ENCODE results near the gene LIPC. TPM values are rescaled to one million over a fixed set of nuclear protein-coding genes. Genes with fewer than 3 reads are reported as not detected.

Gene LIPC
- total RNA-seq, 1 experiment from 2014 or later: 0.55 TPM

DNA sequence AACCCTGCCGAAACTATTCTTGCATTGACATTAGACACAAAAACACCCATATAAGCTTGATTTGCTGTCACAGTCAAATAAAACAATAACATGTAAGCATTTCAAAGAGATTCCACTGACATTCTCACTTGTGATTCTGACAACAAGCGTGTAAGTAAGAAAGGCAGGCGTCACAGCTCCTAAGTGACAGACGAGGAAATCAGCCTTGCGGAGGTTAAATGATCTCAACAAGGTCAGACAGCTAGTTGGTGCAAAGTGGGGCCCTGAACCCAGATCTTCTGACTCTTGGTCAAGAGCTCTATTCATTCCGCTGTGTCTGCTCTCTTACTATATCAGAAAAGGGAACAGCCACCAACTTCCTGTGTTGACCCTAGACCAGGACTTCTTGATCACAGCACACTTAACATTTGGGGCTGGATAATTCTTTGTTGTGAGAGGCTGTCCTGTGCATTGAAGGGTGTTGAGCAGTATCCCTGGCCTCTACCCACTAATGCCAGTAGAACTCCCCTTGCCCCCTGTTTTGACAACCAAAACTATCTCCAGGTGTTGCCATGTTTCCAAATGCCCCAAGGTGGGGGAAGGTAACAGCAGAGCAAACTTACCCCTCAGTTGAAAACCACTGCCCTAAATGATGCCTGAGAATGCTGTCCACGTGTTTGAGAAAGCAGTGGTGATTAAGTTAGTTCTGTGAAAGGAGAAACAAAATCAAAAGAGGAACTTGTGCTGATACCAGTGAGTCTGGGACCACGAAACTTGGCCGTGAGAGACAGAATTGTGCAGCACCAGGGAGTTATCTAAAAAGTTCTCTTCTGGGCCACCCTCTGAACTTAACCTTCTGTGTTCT is 86.1 kb downstream of the LIPC start:
- DNase-seq (ENCODE audit: low spot score): no peak

DNA sequence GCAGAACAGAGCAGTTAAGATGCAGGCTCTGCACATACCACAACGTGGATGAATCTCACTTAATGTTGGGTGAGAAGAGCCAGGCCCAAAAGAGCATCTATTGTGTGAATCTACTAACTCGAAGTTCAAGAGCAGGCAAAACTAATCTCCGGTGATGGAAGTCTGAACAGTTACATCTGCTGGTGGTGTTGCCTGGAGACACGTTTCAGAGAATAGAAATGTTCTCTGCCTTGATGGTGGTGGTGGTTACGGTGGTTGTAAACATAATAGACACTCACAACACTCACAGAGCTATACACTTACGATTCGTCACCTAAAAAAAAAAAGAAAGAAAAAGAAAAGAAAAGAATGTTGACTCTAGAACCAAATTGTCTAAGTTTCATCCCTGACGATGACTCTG is 86.8 kb downstream of the LIPC start:
- no peak for DNase-seq (ENCODE audit: low spot score)

DNA sequence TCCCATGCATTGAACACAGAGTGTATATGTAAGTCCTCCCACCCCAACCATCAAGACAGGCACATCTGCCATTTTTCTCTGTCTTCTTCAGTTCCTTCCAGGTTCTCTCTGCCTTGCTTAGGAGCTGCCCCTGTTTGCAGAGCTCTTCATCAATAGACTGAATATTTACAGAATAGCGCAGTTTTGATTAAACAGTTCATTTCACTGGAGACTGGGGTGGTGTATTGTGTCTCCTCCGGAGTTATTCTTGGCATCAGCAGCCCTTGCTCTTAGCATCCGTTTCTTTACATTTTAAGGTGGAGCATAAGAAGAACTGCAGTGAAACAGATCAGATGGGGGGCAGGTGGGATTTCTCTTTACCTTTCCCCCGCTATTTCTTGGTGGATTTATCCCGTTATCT is 87.7 kb downstream of the LIPC start:
- DNase-seq (ENCODE audit: low spot score): no peak

DNA sequence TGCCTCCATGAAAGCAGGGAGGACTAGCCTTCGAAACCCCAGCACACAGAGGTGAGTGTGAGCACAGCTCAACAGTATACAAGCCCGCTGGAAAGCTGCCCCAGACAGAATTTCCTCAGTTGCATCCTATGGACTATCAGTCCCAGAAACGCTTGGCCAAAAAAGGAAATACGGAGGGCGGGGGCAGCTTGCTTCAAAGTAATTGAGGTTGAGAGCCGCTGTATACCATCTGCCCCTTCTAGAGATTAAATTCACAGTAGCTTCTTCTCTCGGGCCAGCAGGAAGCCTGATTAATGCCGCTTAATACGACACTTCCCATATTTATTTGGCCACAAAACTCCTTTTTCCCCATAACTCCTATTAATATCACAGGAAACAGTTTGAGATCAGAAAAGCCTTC is 88.7 kb downstream of the LIPC start:
- no peak for DNase-seq (ENCODE audit: low spot score)

- no peak for DNase-seq (ENCODE audit: low spot score)
These were observed 89.1 kb downstream of the LIPC start for GRCh38 chr15:58520936-58521292.

GRCh38 chr15:58521293-58521991 is 89.7 kb downstream of the LIPC start:
- peak; percentile 80 for DNase-seq (ENCODE audit: low spot score)

- DNase-seq (ENCODE audit: low spot score): no peak
These were observed 90.6 kb downstream of the LIPC start for GRCh38 chr15:58522391-58522790.

DNA sequence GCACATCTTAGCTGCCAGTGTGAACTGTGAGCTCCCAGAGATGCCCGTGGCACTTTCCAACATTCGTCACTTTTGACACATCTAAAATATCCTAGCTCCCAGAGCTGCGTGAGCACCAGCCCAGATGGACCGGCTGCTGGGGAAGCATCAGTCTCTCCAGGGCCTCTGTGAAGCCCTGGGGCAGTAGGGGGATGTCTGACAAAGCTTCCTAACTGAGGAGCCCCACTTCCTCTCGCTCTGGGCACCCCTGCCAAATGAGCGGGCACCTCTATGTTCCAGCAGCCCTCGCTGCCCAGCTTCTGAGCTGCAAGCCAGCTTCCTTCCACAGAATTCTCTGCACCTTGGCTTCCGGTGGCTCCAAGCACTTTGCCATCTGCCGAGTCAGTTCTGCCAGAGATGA is 91.1 kb downstream of the LIPC start:
- DNase-seq (ENCODE audit: low spot score): no peak

- DNase-seq (ENCODE audit: low spot score): no peak
These were observed 91.8 kb downstream of the LIPC start for GRCh38 chr15:58523634-58524033.

- DNase-seq (ENCODE audit: low spot score): no peak
These were observed 92.5 kb downstream of the LIPC start for GRCh38 chr15:58524247-58524646.

DNA sequence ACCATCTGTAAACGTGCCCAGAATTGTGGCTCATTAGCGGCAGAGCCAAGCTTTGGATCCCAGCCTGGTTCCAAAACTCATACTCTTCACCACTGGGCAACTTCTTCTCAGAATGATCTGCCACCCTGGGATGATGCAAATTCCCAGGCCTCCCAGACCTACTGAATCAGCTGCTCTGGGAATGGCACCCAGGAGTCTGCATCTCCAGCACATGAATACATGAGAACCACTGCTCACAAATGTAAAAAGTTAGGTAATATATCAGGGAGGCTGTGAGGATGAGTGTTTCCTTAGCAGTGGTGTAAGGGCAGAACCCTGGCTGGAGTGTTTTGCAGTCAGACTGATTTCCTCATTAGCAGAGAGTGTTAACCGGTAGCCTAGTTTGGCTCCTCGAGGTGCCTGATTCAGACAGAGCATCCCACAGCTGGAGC is 94.2 kb downstream of the LIPC start:
- no peak for DNase-seq (ENCODE audit: low spot score)

DNA sequence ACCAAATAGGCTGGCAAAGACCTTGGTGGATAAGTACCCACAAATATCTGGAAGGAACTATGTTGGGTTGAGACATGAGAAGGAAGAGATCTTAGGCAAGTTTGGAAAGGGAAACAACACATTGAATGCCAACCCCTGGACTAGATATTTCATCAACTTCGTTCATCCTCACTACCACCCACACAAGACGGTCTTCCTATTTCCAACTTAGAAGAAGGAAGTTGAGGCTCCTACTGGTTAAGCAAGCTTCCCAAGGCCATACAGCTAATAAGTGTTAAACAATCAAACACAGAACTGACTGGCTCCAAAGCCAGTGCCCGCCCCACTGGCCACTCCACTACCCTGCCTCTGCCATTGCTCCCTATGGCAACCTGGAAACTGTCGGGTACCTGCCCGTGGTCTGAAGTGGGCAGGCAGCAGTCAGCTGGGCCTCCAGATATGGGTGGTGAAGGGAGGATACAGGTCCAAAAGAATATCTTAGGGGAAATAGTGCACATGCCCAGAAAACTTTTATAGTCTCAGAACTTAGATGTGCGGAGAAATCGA is 94.9 kb downstream of the LIPC start:
- DNase-seq (ENCODE audit: low spot score): no peak

GRCh38 chr15:58527573-58528187 is 95.9 kb downstream of the LIPC start:
- no peak for DNase-seq (ENCODE audit: low spot score)

DNA sequence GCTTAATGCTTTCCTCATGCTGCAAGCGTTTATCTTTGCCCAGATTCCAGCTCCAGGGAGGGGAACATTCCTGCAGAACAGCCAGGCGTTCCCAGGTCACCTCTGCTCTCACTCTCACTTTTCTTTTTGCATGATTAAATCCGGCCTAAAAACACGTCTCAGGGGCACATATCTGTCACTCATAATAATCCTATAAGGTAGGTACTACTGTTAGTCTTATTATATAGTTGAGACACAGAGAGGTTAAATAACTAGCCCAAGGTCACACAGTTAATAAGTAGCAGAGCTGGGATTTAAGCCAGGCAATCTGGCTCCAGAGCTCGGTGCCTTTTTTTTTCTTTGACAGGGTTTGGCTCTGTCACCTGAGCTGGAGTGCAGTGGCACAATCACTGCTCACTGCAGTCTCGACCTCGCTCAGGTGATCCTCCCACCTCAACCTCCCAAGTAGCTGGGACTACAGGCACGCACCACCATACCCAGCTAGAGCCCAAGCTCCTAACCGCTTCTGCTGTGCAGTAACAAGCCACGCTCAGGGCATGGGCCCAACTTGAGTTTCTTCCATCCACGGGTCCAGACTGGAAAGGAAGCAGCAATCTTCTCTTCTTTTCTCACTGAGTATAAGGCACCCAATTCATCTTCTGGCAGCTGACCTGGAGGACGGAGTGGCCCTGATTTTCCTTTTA is 96.5 kb downstream of the LIPC start:
- no peak for DNase-seq (ENCODE audit: low spot score)

DNA sequence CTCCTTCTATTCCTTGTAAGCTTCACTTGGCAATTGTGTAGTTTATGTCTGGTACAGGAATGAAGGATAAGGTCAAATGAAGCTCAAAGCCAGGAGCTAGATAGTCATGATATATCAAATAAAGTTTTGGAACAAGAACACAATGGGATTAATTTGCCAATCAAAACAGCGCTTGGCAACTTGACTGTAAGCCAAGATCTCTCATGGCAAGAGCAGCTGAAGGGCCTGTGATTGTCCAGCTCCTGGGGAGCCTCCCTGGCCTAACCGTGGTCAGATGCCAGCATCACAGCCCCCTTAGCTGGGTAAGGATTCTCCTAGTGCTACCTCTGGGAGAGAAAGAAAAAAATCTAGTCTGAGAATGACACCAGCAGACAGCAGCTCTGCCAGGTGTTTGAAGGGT is 97.2 kb downstream of the LIPC start:
- DNase-seq (ENCODE audit: low spot score): no peak

- DNase-seq (ENCODE audit: low spot score): no peak
These were observed 98.3 kb downstream of the LIPC start for GRCh38 chr15:58530056-58530590.

DNA sequence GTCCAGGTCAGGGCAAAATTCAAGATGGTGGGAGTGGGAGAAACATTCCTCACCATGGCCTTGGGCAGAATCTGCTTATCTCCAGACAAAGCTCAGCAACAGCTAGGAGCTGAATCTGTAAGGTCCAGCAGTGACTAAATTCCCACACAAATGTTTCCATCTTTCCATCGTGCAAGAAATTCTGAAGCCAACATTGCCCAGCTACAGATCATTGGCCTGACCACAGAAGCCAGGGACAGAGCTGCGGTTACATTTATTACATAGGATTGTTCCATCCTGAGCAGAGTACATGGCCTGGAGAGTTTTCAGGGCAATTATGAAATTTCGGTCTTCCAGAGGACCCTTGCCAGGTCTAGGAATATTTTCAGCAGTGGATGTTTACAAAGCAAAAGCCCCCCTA is 100.3 kb downstream of the LIPC start:
- DNase-seq (ENCODE audit: low spot score): no peak

DNA sequence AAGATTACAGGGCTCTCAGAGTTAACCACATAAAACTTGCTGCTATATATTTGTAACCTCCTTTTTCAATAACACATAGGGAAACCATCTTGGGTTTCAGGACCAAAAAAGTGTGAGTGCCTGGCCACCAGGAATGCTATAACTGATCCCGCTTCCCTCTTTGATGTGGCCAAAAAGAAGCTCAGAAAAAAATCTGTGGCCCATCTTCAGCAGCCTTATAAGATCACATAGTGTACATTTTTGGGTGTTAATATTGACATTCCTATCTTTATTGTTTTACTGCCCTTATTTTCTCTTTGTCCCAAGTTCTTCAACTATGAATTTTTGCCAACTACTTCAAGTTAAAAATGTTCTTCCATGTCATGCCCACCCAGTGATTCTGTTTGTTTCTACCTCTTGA is 102.8 kb downstream of the LIPC start:
- DNase-seq (ENCODE audit: low spot score): no peak

DNA sequence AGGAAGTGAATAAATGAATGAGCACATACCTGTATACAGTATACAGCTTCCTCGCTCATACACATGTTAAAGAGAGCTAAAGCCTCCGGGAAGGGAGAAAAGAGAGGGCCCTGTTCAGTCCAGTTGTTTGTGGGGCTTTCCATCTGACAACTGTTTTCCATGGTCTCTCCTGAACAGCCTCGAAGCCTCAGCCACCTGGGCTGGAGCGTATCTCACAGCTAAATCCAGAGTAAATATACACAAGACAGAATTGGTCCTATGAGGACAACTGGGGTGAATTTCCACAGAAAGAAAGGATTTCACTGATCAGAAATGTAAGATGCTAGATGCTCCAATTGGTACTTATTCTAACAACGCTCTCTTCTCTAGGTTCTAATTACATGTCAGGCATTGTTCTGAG is 103.5 kb downstream of the LIPC start:
- no peak for DNase-seq (ENCODE audit: low spot score)

DNA sequence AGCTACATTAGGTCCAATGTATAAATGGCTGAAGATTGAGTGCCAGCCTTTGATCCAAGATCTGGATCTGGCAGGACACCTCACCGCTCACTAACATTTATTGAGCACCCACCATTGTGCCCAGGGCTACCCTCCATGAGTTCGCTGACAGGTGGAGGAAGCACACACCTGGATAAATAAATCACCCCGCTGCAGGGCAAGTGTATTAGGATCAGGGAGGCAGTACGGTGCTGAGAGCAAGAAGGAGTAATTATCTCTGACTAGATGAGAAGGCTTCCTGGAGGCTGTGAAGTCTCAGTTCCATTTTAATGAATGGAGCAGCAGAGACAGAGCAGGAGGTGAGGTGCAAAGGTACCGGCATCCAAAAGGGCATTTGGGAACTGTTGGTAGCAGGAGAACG is 104.1 kb downstream of the LIPC start:
- DNase-seq (ENCODE audit: low spot score): no peak

DNA sequence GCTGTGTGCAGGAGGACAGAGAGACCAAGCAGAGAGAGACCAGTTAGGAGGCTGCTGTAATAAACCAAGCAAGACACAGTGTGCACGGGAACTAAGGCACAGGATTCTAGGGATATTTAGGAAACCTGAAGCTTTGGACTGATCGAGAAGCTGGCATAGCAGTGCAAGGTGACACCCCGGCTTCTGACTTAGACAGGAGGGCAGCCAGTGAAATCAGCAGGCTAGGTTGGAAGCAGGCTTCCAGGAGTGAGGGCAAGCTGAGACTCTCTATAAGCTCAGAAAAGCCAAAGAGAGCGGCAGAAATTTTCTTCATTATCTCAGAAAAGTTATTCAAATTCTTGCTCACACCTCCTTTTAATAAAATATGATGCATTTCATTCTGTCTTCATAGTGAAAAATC is 104.6 kb downstream of the LIPC start:
- no peak for DNase-seq (ENCODE audit: low spot score)

DNA sequence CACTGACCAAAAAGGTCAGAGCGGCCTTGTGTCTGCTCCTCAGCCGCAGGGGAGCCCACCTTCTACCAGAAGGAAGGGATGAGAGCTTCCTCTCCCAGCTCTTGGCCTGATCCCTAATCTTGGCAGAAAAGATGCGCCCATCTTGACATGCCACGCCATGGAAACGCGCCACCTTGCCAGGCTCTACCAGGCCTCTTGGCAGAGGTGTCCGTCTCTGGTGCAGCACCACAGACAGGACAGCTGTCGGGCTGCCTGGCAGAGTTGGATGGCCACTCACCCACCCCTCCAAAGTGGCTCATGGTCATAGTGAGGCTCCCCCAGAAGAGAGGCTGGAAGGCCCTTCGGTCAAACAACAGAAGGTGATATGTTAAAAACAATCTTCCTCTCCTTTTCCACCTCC is 105.2 kb downstream of the LIPC start:
- no peak for DNase-seq (ENCODE audit: low spot score)
